Heart right ventricle (tissue), 16 donors: ENCODE measurements around the gene KRT6B. TPM values are rescaled to one million over a fixed set of nuclear protein-coding genes. Genes with fewer than 3 reads are reported as not detected.

Experiments used
- ATAC-seq, 8 donors: fragments of 200-7000 bp; cut with Tn5 transposase; one replicate each; pipeline ENCODE4 v1.9.1; 2020; ENCODE audit warnings: mild to moderate bottlenecking in 8 of 8, moderate library complexity in 8 of 8, moderate number of reproducible peaks in 1 of 8
- DNase-seq, 2 donors: peaks; one replicate each; pipeline ENCODE4 v3.0.0-alpha.2; 2020
- H3K27ac ChIP-seq, 10 donors: fragments of 200-600 bp; sonication (generic) in 2 of 10; one replicate each; pipeline versions ENCODE4 v1.5.0 to v1.8.0; 2020 to 2022; ENCODE audit warnings: mild to moderate bottlenecking in 3 of 10
- H3K27me3 ChIP-seq, 7 donors: fragments of 200-600 bp; one replicate each; pipeline ENCODE4 v1.8.0; 2021 to 2022; ENCODE audit warnings: mild to moderate bottlenecking in 2 of 7
- H3K36me3 ChIP-seq, 9 donors: fragments of 200-600 bp; sonication (generic) in 1 of 9; one replicate each; pipeline versions ENCODE4 v1.5.0 to v1.8.0; 2020 to 2022; ENCODE audit warnings: mild to moderate bottlenecking in 2 of 9
- H3K4me1 ChIP-seq, 9 donors: fragments of 200-600 bp; sonication (generic) in 1 of 9; one replicate each; pipeline versions ENCODE4 v1.5.0 to v1.8.0; 2020 to 2022; ENCODE audit warnings: mild to moderate bottlenecking in 4 of 9
- H3K4me3 ChIP-seq, 10 donors: fragments of 200-600 bp; sonication (generic) in 2 of 10; one replicate each; pipeline versions ENCODE4 v1.5.0 to v1.8.0; 2020 to 2022; ENCODE audit warnings: mild to moderate bottlenecking in 7 of 10, moderate library complexity in 2 of 10
- H3K9me3 ChIP-seq, 11 donors: fragments of 200-600 bp in 10 of 11; sonication (generic) in 2 of 11; one replicate each; pipeline versions ENCODE4 v1.5.0 to v1.8.0; 2013 to 2022; ENCODE audit warnings: mild to moderate bottlenecking in 2 of 11, control low read depth in 1 of 11, moderate library complexity in 1 of 11
- CTCF ChIP-seq, 9 donors: fragments of 200-600 bp; sonication (generic) in 2 of 9; IDR thresholded peaks; one replicate each; pipeline versions ENCODE4 v1.5.0 to v1.8.0; 2021 to 2022; ENCODE audit warnings: antibody characterized with exemption in 9 of 9, mild to moderate bottlenecking in 5 of 9, moderate library complexity in 1 of 9
- WGBS, 2 donors: extraction: QIAGEN DNeasy Blood & Tissue Kit; methylation state at CpG; one replicate each; pipeline ENCODE4 v1.1.7; 2013; ENCODE audit warnings: inconsistent platforms in 1 of 2; 5-methylcytosine and 5-hydroxymethylcytosine counted together
- intact Hi-C, 10 donors: fragments of 100-400 bp; cut with DNase I; formaldehyde crosslinking; loops; one replicate each; pipeline versions ENCODE4 v1.11.1 to v1.14.2; 2022
- polyA plus RNA-seq, 2 donors: library from polyadenylated mRNA; stranded (reverse); fragments of 200-250 nt; gene quantifications; one replicate each; pipeline ENCODE4 v1.2.3, GENCODE V29; 2013
- total RNA-seq, 10 donors: library from RNA; stranded (reverse); fragmentation: NEBNext Ultra II Directional in 3 of 10; extraction: Animal tissue kit (Norgen Biotek cat#: 25700) in 3 of 10; gene quantifications; one replicate each; pipeline versions ENCODE4 v1.2.1 to v1.2.4, GENCODE V29; 2021 to 2023
- donor health status: Arrhythmogenic right ventricular cardiomyopathy.
- donor health status: ischemic (EF 13 %, LVEDD 7.1; RV severe dilation, severe dysfunction).
- donor health status: healthy with polysubstance abuse.
- donor health status: DM: no; HTN: yes; CAD: no.
- donor health status: DM: no; HTN: no; CAD: no.
- donor health status: ischemic (EF 25% LVEDD 6.9; RV normal size, moderate dysfunction).
- donor health status: ischemic (EF 25% LVEDD 5.7; RV mildly dilated, moderate dysfunction).
- donor health status: healthy.
- donor health status: DM: yes; HTN: yes; CAD: no.
- donor health status: Ischemic cardiomyopathy.
- donor health status: ischemic (EF 35%, LVEDD 5.7; RV mildly dilated, moderate dysfunction).
- donor health status: nonischemic (EF 11% LVEDD 7.7; RV severe dilation, severe dysfunction).
- donor health status: DM: yes; HTN: yes; CAD: no.
- donor health status: PGD.
- donor health status: ischemic (EF 29% LVEDD 5.4; RV normal size, mild dysfunction).
- donor health status: nonischemic (EF 23%, LVEDD 6.1; RV moderate dilation, normal function).

The KRT6B gene
- total and polyA plus RNA-seq, 12 donors = 0.06 TPM; not detected in 11

GRCh38 chr12:52436000-52436827 is 15.7 kb downstream of the KRT6B start:
- no peak overlapping the region for H3K27ac ChIP-seq
- no peaks in the 10 kb centered on the region for H3K9me3 ChIP-seq
- DNase-seq (no peak), ATAC-seq (peak in 6 of 8 donors; percentile 7 to 69 (median 33))
- WGBS, 2 donors = 56 to 60% methylated on average over 9 of the region's 9 CpGs
- H3K27me3 ChIP-seq = peaks cover 0 to 43% (median 32%) of the 10 kb centered on the region in 7 donors
- no peak overlapping the region for H3K4me3 ChIP-seq
- H3K36me3 ChIP-seq = no peaks in the 10 kb centered on the region
- peaks cover 0 to 4% (median 0%) of the 10 kb centered on the region in 9 donors for H3K4me1 ChIP-seq
- intact Hi-C loops = no loop called here
- TF ChIP-seq CTCF (IDR thresholded peaks at IDR 0.05) = no peak

- intact Hi-C loops = no loop called here
- ATAC-seq = no peak
- peaks cover 0 to 4% (median 0%) of the 10 kb centered on the region in 9 donors for H3K4me1 ChIP-seq
- no peaks in the 10 kb centered on the region for H3K36me3 ChIP-seq
- TF ChIP-seq CTCF (IDR thresholded peaks at IDR 0.05) = no peak
- H3K9me3 ChIP-seq = no peaks in the 10 kb centered on the region
- 88 to 91% methylated on average over 6 of the region's 6 CpGs for WGBS, 2 donors
- peaks cover 0 to 45% (median 38%) of the 10 kb centered on the region in 7 donors for H3K27me3 ChIP-seq
- H3K4me3 ChIP-seq = no peak overlapping the region
- no peak for DNase-seq
- H3K27ac ChIP-seq = no peak overlapping the region
Measured at GRCh38 chr12:52435659-52435999, 16.3 kb downstream of the KRT6B start.

GRCh38 chr12:52434760-52435530 is 17.0 kb downstream of the KRT6B start:
- 94 to 97% methylated on average over 6 of the region's 6 CpGs for WGBS, 2 donors
- Histone ChIP-seq H3K27ac (no peak overlapping the region), H3K4me3 (no peak overlapping the region), H3K9me3 (no peaks in the 10 kb centered on the region), H3K27me3 (peaks cover 0 to 49% (median 41%) of the 10 kb centered on the region in 7 donors), H3K4me1 (peaks cover 0 to 4% (median 0%) of the 10 kb centered on the region in 9 donors), H3K36me3 (no peaks in the 10 kb centered on the region)
- DNase-seq (no peak), ATAC-seq (no peak)
- intact Hi-C loops = no loop called here
- TF ChIP-seq CTCF (IDR thresholded peaks at IDR 0.05) = no peak

GRCh38 chr12:52434081-52434733 is 17.7 kb downstream of the KRT6B start, which contains the start of gene KRT75:
TSS of gene KRT75 (minus strand) at chr12:52434371. CDS start at chr12:52434304, 67 bp downstream.
- Histone ChIP-seq H3K27ac (no peak within 1 kb of the TSS), H3K9me3 (no peaks in the 10 kb centered on the region), H3K4me1 (peaks cover 0 to 4% (median 0%) of the 10 kb centered on the region in 9 donors), H3K27me3 (peaks cover 0 to 49% (median 34%) of the 10 kb centered on the region in 7 donors), H3K36me3 (no peaks in the 10 kb centered on the region), H3K4me3 (no peak within 1 kb of the TSS)
- intact Hi-C loops = no loop called here
- WGBS, 2 donors = 85 to 86% methylated on average over 20 of the region's 20 CpGs
- ATAC-seq (no peak), DNase-seq (no peak)
- TF ChIP-seq CTCF (IDR thresholded peaks at IDR 0.05) = no peak
